HG03457 (cell line): ENCODE results near the gene AGRN.
"Not testable (repeated sequence)": the region's sequence is repeated elsewhere in the genome, so short reads cannot be mapped to it uniquely, and the experiment has no call there.

ENCODE experiments used
- ATAC-seq: cut with Tn5 transposase; IDR thresholded peaks from one replicate; pipeline ENCODE4 v1.9.1; 2021; ENCODE audit warnings: moderate number of reproducible peaks; ENCODE audit not compliant: unreplicated experiment

AGRN gene

DNA sequence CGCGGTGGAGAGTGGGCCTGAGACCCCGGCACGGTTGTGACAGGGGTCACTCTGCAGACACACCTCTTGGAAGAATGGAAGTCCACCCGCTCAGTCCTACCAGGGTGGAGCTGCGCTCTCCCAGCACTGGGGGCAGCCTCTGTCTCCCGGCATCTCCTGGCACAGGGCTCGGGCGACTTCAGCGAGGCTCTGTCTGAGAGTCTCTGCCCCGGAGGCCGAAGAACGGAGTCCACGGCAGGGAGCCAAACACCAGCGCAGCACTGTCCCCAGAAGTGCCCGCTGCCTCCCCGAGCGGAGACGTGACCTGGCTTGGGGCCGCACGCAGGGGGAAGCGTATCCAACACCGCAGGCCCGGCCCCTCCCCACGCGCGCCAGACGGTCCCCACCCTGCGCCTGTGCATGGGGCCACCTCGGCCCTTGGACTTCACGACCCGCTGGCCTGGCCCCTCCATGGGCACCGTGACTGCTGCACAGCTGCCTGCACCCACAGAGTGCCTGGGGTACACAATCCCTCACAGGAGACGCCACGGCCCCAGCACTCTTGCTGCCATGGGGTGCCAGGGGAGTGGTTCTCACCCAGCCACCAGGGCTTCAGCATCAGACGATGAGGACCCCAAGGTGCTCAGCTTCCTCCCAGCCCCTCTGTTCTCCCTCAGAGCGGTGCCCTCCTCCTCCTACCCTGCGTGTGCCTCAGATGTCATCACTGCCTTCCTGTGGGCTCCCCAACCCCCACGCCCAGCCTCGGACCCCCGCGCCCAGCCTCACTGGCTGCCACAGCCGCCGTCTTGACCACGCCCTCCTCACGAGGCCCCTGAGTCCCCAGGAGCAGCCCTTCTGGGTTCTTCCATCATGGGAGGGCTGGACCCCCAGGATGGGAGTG lies 69.1 kb downstream of the AGRN start:
- ATAC-seq = no peak

DNA sequence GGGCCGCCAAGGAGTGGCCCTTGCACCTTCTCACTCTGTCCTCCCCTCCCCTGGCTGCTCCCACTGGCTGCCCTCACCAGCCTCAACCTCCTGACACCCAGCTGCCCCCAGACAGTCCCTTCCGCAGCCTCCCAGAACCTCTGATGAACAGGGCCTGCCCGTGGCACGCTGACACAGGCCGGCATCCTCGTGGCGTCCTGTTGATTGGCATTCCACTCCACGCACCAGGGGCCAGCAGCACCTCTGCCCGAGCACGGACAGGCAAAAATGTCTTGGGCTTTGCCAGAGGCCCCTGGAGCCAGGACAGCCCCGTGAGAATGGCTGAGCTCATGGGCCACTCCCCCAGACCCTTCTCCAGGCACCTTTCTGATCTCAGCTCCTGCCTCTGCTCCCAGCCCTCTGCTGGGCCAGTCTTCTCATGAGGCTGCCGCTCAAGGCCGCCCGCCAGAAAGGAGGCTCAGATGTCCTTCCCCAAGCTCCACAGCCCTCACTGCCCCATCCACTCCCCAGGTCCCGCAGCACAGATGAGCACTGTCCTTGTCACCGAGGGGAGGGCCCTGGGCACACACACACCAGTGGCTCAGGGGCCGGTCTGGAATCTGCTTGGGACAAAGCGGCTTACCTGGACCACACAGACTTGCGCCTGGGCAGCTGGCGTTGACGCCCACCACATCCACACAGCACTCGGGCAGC lies 70.0 kb downstream of the AGRN start:
- no peak for ATAC-seq

DNA sequence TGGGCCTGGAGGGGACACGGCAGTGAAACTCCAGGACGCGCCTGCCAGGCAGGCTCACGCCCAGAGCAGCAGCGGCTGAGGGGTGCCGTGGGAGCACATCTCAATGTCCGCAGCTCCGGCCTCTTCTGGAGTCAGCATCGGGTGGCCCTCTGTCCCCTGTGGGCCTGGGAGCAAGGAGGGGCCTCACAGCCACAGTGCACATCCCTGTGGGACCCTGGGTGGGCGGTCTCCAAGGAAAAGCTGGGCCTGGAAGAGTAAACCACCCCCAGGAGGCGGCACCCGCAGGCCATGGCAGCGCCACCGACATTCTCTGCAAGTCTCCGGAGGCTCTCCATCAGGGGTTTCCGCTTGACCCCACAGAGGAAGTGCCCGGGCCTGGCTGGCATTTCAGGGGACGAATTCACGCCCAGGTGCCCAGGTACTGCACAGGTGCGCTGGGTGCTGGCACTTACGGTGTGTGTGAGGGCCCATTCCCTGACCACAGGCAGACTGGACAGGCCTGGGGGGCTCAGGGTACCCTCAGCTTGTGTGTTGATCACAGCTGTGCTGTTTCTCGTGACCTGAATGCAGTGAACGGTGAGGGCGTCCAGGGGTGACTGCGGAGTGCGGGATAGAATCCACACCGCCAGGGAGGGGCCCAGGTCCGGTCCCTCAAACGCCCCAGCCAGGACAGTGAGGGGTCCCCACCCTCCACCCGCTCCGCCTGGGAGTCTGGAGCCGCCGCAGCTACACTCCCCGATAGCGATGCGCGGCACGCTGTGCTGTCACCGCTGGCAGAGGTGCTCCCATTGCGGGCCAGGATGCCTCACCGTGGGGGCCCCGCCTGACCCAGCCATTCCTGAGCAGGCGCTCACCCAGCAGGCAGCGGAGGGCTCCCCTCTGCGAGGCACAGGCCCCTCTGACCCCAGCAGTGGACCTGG lies 70.8 kb downstream of the AGRN start:
- ATAC-seq = no peak

DNA sequence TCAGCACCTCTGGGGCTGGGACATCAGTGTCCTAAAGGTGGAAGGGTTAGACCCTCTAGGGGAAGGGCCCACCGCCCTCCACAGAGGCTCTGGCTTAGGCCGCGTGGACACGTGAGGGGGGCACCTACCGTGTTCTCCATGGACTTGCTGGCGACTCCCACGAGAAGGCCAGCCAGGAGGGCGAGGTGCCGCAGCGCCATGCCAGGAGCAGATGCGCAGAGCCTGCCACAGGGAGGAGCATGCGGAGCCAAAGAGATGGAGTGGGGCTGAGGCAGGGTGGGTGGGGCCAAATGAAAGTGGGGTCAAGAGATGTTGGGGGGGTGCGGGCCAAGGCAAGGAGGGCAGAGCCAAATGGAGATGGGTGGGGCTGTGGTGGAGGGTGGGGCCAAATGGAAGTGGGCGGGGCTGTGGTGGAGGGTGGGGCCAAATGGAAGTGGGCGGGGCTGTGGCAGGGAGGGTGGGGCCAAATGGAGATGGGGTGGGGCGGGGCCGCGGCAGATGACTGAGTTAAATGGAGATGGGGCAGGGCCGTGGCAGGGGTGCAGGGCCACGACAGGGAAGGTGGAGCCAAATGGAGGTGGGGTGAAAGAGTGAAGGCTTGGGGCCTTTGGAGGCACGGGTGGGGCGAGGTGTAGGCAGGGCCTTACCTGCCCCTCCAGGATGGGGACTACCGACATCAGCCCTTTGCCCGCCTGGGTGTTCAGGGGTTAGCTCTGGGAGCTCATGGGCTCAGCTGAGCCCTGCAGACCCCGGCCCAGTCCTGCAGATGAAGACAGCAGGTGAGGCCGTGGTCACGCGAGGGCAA lies 71.6 kb downstream of the AGRN start:
- ATAC-seq = no peak

DNA sequence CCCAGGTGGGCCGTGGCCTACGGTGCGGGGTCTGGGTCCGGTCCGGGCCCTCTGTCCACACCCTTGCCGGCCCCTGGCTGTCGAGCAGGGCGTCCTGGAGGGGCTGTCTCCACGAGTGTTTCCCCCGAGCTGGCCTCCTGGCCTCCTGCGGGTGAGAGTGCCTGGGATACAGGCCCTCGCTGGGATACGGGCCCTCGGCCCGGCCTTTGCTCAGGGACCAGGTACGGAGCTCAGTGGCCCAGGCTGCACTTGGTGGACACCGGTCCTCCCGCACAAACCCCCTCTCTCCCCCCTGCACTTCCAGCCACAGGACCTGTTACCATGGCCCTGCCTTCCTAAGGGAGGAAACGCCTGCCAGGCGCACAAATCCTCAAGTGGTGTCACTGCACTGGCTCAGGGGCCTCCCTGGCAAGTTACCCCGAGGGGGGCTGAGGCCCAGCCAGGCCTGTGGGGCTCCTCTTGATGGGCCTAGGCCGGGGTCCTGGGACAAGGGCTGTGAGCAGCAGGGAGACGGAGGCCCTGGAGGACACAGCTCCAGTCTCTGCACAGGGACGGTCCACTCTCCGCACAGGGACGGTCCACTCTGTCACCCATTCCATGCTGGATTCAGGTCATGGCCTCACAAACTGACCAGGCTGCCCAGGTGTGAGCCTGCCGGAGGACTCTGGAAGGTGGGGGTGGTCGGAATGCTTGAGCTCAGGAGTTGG lies 72.4 kb downstream of the AGRN start:
- ATAC-seq = no peak

DNA sequence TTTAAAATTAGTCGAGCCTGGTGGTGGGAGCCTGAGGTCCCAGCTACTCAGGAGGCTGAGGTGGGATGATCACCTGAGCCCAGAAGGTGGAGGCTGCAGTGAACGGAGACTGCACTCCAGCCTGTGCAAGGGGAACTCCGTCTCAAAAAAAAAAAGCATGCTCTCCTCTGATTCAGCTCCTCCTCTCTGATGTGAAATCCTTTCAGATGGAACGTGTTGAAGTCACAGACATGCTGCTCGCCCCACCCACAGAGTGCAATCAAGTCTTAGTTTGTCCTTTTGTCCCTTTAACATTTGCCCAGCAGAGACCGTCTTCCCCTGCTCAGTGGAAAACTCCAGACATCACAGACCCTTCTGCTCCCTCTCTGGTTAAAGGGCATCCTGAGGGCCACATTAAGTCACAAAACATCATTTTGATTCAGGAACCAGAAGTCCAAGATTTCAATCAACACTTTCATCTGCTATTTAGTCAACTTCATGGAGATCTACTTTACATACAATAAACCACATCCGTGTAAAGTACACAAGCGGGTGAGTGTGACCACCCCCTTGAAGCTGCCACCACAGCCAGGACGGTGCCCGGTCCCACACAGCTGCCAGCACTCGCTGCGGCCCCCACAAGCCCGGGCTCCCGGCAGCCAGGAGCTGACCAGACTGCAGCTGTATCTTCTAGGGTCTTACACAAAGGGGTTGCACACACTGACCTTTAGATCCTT lies 73.1 kb downstream of the AGRN start:
- no peak for ATAC-seq

DNA sequence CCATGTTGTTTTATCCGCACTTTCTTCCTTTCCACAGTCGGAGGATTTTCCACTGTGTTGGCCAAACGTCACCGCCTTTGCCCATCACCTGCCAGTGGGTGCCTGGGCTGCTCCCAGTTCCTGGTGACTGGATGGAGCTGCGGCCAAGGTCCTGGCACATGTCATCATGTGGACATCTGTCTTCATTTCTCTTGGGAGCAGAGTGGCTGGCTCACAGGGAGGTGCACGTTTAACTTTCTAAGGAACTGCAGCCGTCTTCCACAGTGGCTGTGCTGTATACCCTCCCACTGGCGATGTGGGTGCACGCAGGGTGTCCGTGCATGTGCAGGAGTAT lies 73.7 kb downstream of the AGRN start:
- ATAC-seq = no peak

DNA sequence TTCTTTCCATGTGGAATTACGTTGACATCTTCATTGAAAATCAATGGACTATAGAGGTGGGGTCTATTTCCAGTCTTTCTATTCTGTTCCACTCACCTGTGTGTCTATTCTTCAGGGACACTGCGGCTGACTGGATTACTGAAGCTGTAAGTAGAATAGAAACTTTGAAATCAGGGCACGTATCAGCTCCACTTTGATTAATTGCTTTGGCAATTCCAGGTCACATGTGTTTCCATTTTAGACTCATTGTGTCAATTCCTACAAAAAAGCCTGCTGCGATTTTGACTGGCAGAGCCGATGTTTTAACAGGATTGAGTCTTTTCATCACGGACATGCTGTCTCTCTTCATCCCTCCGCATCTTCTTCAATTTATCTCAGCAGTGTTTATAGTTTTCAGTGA lies 75.1 kb downstream of the AGRN start:
- no peak for ATAC-seq

DNA sequence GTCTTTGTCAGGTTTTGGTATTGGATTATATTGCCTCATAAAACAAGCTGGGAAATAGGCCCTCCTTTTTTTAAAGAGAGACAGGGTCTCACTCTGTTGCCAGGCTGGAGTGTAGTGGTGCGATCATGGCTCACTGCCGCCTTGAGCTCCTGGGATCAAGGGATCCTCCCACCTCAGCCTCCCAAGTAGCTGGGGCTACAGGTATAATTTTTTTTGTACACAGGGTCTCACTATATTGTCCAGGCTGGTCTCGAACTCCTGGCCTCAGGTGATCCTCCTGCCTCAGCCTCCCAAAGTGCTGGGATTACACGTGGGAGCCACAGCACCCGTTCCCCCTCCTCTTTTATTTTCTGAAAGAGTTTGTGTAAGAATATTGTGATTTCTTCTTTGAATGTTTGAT lies 76.2 kb downstream of the AGRN start:
- ATAC-seq = not testable (repeated sequence)

DNA sequence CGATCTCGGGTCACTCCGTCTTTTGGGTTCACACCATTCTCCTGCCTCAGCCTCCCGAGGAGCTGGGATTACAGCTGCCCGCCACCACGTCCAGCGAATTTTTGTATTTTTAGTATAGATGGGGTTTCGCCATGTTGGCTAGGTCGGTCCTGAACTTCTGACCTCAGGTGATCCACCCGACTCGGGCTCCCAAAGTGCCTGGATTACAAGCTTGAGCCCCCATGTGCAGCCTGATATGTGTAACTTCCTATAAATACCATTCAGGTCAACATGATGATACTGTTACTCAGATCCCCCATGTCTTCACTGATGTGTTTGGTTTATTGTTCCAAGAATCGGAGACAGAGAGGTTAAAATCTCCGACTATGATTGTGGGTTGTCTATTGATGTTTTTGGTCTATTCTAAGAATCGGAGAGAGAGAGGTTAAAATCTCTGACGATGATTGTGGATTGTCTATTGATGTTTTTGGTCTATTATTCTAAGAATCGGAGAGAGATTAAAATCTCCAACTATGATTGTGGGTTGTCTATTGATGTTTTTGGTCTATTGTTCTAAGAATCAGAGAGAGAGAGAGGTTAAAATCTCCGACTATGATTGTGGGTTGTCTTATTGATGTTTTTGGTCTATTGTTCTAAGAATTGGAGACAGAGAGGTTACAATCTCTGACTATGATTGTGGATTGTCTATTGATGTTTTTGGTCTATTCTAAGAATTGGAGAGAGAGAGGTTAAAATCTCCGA lies 78.9 kb downstream of the AGRN start:
- no peak for ATAC-seq

DNA sequence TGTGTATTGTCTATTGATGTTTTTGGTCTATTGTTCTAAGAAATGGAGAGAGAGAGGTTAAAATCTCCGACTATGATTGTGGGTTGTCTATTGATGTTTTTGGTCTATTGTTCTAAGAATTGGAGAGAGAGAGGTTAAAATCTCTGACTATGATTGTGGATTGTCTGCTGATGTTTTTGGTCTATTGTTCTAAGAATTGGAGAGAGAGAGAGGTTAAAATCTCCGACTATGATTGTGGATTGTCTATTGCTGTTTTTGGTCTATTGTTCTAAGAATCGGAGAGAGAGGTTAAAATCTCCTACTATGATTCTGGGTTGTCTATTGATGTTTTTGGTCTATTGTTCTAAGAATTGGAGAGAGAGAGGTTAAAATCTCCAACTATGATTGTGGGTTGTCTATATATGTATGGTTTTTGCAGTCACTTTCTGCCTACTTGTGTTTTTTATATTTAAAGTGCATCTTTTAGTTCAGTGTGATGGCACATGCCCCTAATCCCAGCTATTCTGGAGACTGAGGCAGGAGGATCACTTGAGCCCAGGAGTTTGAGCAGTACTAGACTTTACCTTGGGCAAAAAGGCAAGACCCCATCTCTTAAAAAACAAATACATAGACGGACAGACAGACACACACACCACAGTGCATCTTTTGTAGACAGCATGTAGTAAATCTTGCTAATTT lies 79.7 kb downstream of the AGRN start:
- no peak for ATAC-seq

DNA sequence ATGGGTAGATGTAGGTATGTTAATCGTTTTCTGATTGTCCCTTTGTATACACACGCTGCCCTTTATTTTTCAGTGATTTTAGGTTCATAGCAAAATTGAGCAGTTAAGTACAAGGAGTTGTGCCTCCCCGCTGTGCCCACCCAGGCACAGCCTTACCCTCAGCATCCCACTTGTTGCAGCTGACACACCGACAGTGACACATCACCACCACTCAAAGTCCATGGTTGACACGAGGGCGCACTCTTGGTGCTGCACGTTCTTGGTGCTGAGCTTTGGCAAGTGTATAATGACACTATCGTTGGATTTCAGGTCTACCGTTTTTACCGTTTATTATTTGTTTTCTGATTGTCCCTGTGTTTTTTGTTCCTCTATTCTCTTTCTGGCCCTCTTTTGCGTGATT lies 80.4 kb downstream of the AGRN start:
- ATAC-seq = no peak

DNA sequence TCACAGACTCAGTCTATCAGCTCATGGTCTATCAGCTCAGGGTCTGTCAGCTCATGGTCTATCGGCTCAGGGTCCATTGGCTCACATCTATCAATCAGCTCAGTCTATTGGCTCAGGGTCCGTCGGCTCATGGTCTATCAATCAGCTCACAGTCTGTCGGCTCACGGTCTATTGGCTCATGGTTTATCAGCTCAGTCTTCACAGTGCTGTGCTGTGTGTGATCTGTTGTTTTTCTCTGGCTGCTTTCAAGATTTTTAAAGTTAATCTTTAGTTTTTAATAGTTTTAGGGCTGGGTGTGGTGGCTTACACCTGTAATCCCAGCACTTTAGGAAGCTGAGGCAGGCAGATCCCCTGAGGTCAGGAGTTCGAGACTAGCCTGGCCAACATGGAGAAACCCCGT lies 81.6 kb downstream of the AGRN start:
- ATAC-seq = no peak

DNA sequence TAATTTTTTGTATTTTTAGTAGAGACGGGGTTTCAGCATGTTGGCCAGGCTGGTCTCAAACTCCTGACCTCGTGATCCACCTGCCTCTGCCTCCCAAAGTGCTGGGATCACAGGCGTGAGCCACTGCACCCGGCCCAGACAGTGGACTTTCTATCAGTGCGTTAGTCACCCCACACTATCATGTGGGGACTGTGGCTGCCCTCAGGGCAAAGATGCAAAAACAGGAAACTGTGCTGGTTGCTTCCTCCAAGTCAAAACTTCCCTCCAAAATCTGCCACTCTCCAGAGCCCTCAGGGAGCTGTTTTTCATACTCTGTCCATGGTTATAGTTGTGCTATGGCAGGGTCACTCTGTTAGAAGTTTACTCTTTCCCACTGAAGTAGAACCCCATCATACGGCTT lies 84.2 kb downstream of the AGRN start:
- ATAC-seq = not testable (repeated sequence)
